ENCODE measurements around the gene USP31.

USP31 gene

GRCh38 chr16:23082161-23082788 lies 67.0 kb downstream of the USP31 start:
- DNase-seq (ENCODE audit: insufficient read length, low spot score) (no peak), FAIRE-seq (no peak)

GRCh38 chr16:23081675-23082119 lies 67.6 kb downstream of the USP31 start:
- FAIRE-seq (no peak), DNase-seq (ENCODE audit: insufficient read length, low spot score) (no peak)
- no peak for TF ChIP-seq POLR2A (IDR thresholded peaks at IDR 0.05; ENCODE audit: low read depth, low read length)

More at GRCh38 chr16:23082161-23082788, 67.0 kb downstream of the USP31 start:
- TF ChIP-seq POLR2A (IDR thresholded peaks at IDR 0.05; ENCODE audit: low read depth, low read length) = no peak

- no peak for TF ChIP-seq POLR2A (IDR thresholded peaks at IDR 0.05; ENCODE audit: low read depth, low read length)
- FAIRE-seq = no peak
These were observed 68.5 kb downstream of the USP31 start for GRCh38 chr16:23080747-23081146.

GRCh38 chr16:23080329-23080728 lies 68.9 kb downstream of the USP31 start:
- no peak for FAIRE-seq
- no peak for TF ChIP-seq POLR2A (IDR thresholded peaks at IDR 0.05; ENCODE audit: low read depth, low read length)
- DNase-seq (ENCODE audit: insufficient read length, low spot score) = no peak

More at GRCh38 chr16:23080747-23081146, 68.5 kb downstream of the USP31 start:
- no peak for DNase-seq (ENCODE audit: insufficient read length, low spot score)

- no peak for TF ChIP-seq POLR2A (IDR thresholded peaks at IDR 0.05; ENCODE audit: low read depth, low read length)
- FAIRE-seq (no peak), DNase-seq (ENCODE audit: insufficient read length, low spot score) (no peak)
These were observed 69.5 kb downstream of the USP31 start for GRCh38 chr16:23079675-23080301.

GRCh38 chr16:23074423-23074822 lies 74.8 kb downstream of the USP31 start:
- no peak for FAIRE-seq
- DNase-seq (ENCODE audit: insufficient read length, low spot score) = no peak
- TF ChIP-seq POLR2A (IDR thresholded peaks at IDR 0.05; ENCODE audit: low read depth, low read length) = no peak

GRCh38 chr16:23072769-23073549 lies 76.3 kb downstream of the USP31 start:
- DNase-seq (ENCODE audit: insufficient read length, low spot score) (no peak), FAIRE-seq (no peak)
- TF ChIP-seq POLR2A (IDR thresholded peaks at IDR 0.05; ENCODE audit: low read depth, low read length) = no peak

- no peak for FAIRE-seq
- peak; percentile 33 for DNase-seq (ENCODE audit: insufficient read length, low spot score)
- no peak for TF ChIP-seq POLR2A (IDR thresholded peaks at IDR 0.05; ENCODE audit: low read depth, low read length)
These were observed 77.1 kb downstream of the USP31 start for GRCh38 chr16:23072084-23072599.

GRCh38 chr16:23071196-23072083 lies 77.8 kb downstream of the USP31 start:
- FAIRE-seq (no peak), DNase-seq (ENCODE audit: insufficient read length, low spot score) (no peak)

GRCh38 chr16:23069844-23070243 lies 79.4 kb downstream of the USP31 start:
- FAIRE-seq (no peak), DNase-seq (ENCODE audit: insufficient read length, low spot score) (no peak)
- no peak for TF ChIP-seq POLR2A (IDR thresholded peaks at IDR 0.05; ENCODE audit: low read depth, low read length)

More at GRCh38 chr16:23071196-23072083, 77.8 kb downstream of the USP31 start:
- no peak for TF ChIP-seq POLR2A (IDR thresholded peaks at IDR 0.05; ENCODE audit: low read depth, low read length)

GRCh38 chr16:23068079-23068736 lies 81.0 kb downstream of the USP31 start:
- no peak for TF ChIP-seq POLR2A (IDR thresholded peaks at IDR 0.05; ENCODE audit: low read depth, low read length)
- no peak for FAIRE-seq

GRCh38 chr16:23066676-23067075 lies 82.6 kb downstream of the USP31 start:
- DNase-seq (ENCODE audit: insufficient read length, low spot score) = no peak
- no peak for TF ChIP-seq POLR2A (IDR thresholded peaks at IDR 0.05; ENCODE audit: low read depth, low read length)
- no peak for FAIRE-seq

More at GRCh38 chr16:23068079-23068736, 81.0 kb downstream of the USP31 start:
- DNase-seq (ENCODE audit: insufficient read length, low spot score) = no peak

- no peak for TF ChIP-seq POLR2A (IDR thresholded peaks at IDR 0.05; ENCODE audit: low read depth, low read length)
- DNase-seq (ENCODE audit: insufficient read length, low spot score) = no peak
- FAIRE-seq = no peak
These were observed 84.6 kb downstream of the USP31 start for GRCh38 chr16:23064639-23065038.

Measured in H54 (cell line).